GM18951 (cell line): ENCODE results near the gene ATP2B2.

Source experiments
- POLR2A ChIP-seq: IDR thresholded peaks from 4 replicates; pipeline ENCODE4 v1.6.1; 2011; ENCODE audit warnings: mild to moderate bottlenecking; ENCODE audit not compliant: insufficient read length, insufficient read depth; ENCODE audit errors: extremely low read depth
- in situ Hi-C: fragments of 300-500 bp; cut with MboI; formaldehyde crosslinking; loops from one replicate; pipeline ENCODE4 v1.12.0; 2022; ENCODE audit warnings: low sequenced_read_pairs, mixed read lengths, inconsistent platforms; ENCODE audit not compliant: unreplicated experiment

ATP2B2 gene

GRCh38 chr3:10505050-10505790 is at the start of gene ATP2B2:
TSS of gene ATP2B2 (minus strand) at chr3:10505586. CDS start at chr3:10449543, 56,043 bp downstream.
- no peak for TF ChIP-seq POLR2A
- in situ Hi-C loops, result no loop called here

- in situ Hi-C loops, result no loop called here
- no peak for TF ChIP-seq POLR2A
These were observed 49.4 kb upstream of the ATP2B2 start for GRCh38 chr3:10554746-10555145.

GRCh38 chr3:10554236-10554611 is 48.8 kb upstream of the ATP2B2 start:
- no peak for TF ChIP-seq POLR2A
- in situ Hi-C loops, result no loop called here

GRCh38 chr3:10553591-10554235 is 48.3 kb upstream of the ATP2B2 start:
- TF ChIP-seq POLR2A, result no peak
- in situ Hi-C loops, result no loop called here

GRCh38 chr3:10552631-10552943 is 47.2 kb upstream of the ATP2B2 start:
- in situ Hi-C loops, result no loop called here
- no peak for TF ChIP-seq POLR2A

- TF ChIP-seq POLR2A, result no peak
- in situ Hi-C loops, result no loop called here
These were observed 46.6 kb upstream of the ATP2B2 start for GRCh38 chr3:10551821-10552630.

GRCh38 chr3:10551139-10551538 is 45.8 kb upstream of the ATP2B2 start:
- TF ChIP-seq POLR2A, result no peak
- in situ Hi-C loops, result no loop called here

- no peak for TF ChIP-seq POLR2A
- in situ Hi-C loops, result no loop called here
These were observed 45.3 kb upstream of the ATP2B2 start for GRCh38 chr3:10550705-10551104.

GRCh38 chr3:10549617-10550230 is 44.3 kb upstream of the ATP2B2 start:
- TF ChIP-seq POLR2A, result no peak
- in situ Hi-C loops, result no loop called here

- no peak for TF ChIP-seq POLR2A
- in situ Hi-C loops, result no loop called here
These were observed 43.6 kb upstream of the ATP2B2 start for GRCh38 chr3:10548992-10549391.

GRCh38 chr3:10547841-10548783 is 42.7 kb upstream of the ATP2B2 start:
- in situ Hi-C loops, result no loop called here
- no peak for TF ChIP-seq POLR2A

- in situ Hi-C loops, result no loop called here
- TF ChIP-seq POLR2A, result no peak
These were observed 42.0 kb upstream of the ATP2B2 start for GRCh38 chr3:10547413-10547812.
